Measurements from ENCODE around the gene CDK15.

Gene CDK15

GRCh38 chr2:201879996-201880395, 73.7 kb downstream of the CDK15 start:
- H3K4me3 ChIP-seq (ENCODE audit: low read length): no peak overlapping the region
- H3K9me3 ChIP-seq (ENCODE audit: insufficient read depth, low read depth, low read length): no peaks in the 10 kb centered on the region
- H3K27ac ChIP-seq (ENCODE audit: low read depth, low read length): no peak overlapping the region
- peaks cover 20% of the 10 kb centered on the region for H3K4me1 ChIP-seq (ENCODE audit: insufficient read depth, low read length)
- H3K36me3 ChIP-seq (ENCODE audit: insufficient read depth, low read length): no peaks in the 10 kb centered on the region
- no peak overlapping the region for H3K9ac ChIP-seq (ENCODE audit: low read depth, low read length)
- 96% methylated on average over 10 of the region's 10 CpGs for WGBS
- H3K27me3 ChIP-seq (ENCODE audit: insufficient read depth, low read length): no peaks in the 10 kb centered on the region

- Histone ChIP-seq H3K4me1 (ENCODE audit: insufficient read depth, low read length) (peaks cover 20% of the 10 kb centered on the region), H3K27ac (ENCODE audit: low read depth, low read length) (no peak overlapping the region), H3K4me3 (ENCODE audit: low read length) (no peak overlapping the region), H3K36me3 (ENCODE audit: insufficient read depth, low read length) (no peaks in the 10 kb centered on the region), H3K9ac (ENCODE audit: low read depth, low read length) (no peak overlapping the region), H3K9me3 (ENCODE audit: insufficient read depth, low read depth, low read length) (no peaks in the 10 kb centered on the region), H3K27me3 (ENCODE audit: insufficient read depth, low read length) (no peaks in the 10 kb centered on the region)
- WGBS: 92% methylated on average over 3 of the region's 3 CpGs
These were observed 74.2 kb downstream of the CDK15 start for GRCh38 chr2:201880579-201880978.

- Histone ChIP-seq H3K4me3 (ENCODE audit: low read length) (no peak overlapping the region), H3K9me3 (ENCODE audit: insufficient read depth, low read depth, low read length) (no peaks in the 10 kb centered on the region), H3K4me1 (ENCODE audit: insufficient read depth, low read length) (peaks cover 20% of the 10 kb centered on the region), H3K9ac (ENCODE audit: low read depth, low read length) (no peak overlapping the region), H3K36me3 (ENCODE audit: insufficient read depth, low read length) (no peaks in the 10 kb centered on the region), H3K27ac (ENCODE audit: low read depth, low read length) (no peak overlapping the region), H3K27me3 (ENCODE audit: insufficient read depth, low read length) (no peaks in the 10 kb centered on the region)
- 93% methylated on average over 7 of the region's 9 CpGs for WGBS
These were observed 74.8 kb downstream of the CDK15 start for GRCh38 chr2:201880993-201881611.

- 90% methylated on average over 4 of the region's 4 CpGs for WGBS
- Histone ChIP-seq H3K4me1 (ENCODE audit: insufficient read depth, low read length) (peaks cover 20% of the 10 kb centered on the region), H3K9me3 (ENCODE audit: insufficient read depth, low read depth, low read length) (no peaks in the 10 kb centered on the region), H3K9ac (ENCODE audit: low read depth, low read length) (no peak overlapping the region), H3K4me3 (ENCODE audit: low read length) (no peak overlapping the region), H3K27ac (ENCODE audit: low read depth, low read length) (no peak overlapping the region), H3K27me3 (ENCODE audit: insufficient read depth, low read length) (no peaks in the 10 kb centered on the region), H3K36me3 (ENCODE audit: insufficient read depth, low read length) (no peaks in the 10 kb centered on the region)
These were observed 75.4 kb downstream of the CDK15 start for GRCh38 chr2:201881741-201882140.

- Histone ChIP-seq H3K9me3 (ENCODE audit: insufficient read depth, low read depth, low read length) (no peaks in the 10 kb centered on the region), H3K4me1 (ENCODE audit: insufficient read depth, low read length) (peaks cover 22% of the 10 kb centered on the region), H3K27ac (ENCODE audit: low read depth, low read length) (no peak overlapping the region), H3K27me3 (ENCODE audit: insufficient read depth, low read length) (no peaks in the 10 kb centered on the region), H3K9ac (ENCODE audit: low read depth, low read length) (no peak overlapping the region), H3K36me3 (ENCODE audit: insufficient read depth, low read length) (no peaks in the 10 kb centered on the region), H3K4me3 (ENCODE audit: low read length) (no peak overlapping the region)
- 35% methylated on average over 14 of the region's 14 CpGs for WGBS
These were observed 76.2 kb downstream of the CDK15 start for GRCh38 chr2:201882353-201883090.

- Histone ChIP-seq H3K9ac (ENCODE audit: low read depth, low read length) (no peak overlapping the region), H3K27me3 (ENCODE audit: insufficient read depth, low read length) (no peaks in the 10 kb centered on the region), H3K27ac (ENCODE audit: low read depth, low read length) (no peak overlapping the region), H3K36me3 (ENCODE audit: insufficient read depth, low read length) (no peaks in the 10 kb centered on the region), H3K4me3 (ENCODE audit: low read length) (no peak overlapping the region), H3K4me1 (ENCODE audit: insufficient read depth, low read length) (peaks cover 34% of the 10 kb centered on the region), H3K9me3 (ENCODE audit: insufficient read depth, low read depth, low read length) (no peaks in the 10 kb centered on the region)
- WGBS: 83% methylated on average over 8 of the region's 8 CpGs
These were observed 77.5 kb downstream of the CDK15 start for GRCh38 chr2:201883606-201884369.

GRCh38 chr2:201886504-201886903, 80.2 kb downstream of the CDK15 start:
- H3K36me3 ChIP-seq (ENCODE audit: insufficient read depth, low read length): no peaks in the 10 kb centered on the region
- H3K27ac ChIP-seq (ENCODE audit: low read depth, low read length): no peak overlapping the region
- H3K27me3 ChIP-seq (ENCODE audit: insufficient read depth, low read length): no peaks in the 10 kb centered on the region
- WGBS: 97% methylated on average over 3 of the region's 3 CpGs
- no peaks in the 10 kb centered on the region for H3K9me3 ChIP-seq (ENCODE audit: insufficient read depth, low read depth, low read length)
- H3K4me3 ChIP-seq (ENCODE audit: low read length): no peak overlapping the region
- peaks cover 45% of the 10 kb centered on the region for H3K4me1 ChIP-seq (ENCODE audit: insufficient read depth, low read length)
- H3K9ac ChIP-seq (ENCODE audit: low read depth, low read length): no peak overlapping the region

GRCh38 chr2:201887773-201888425, 81.6 kb downstream of the CDK15 start:
- 58% methylated on average over 8 of the region's 9 CpGs for WGBS

GRCh38 chr2:201888426-201888800, 82.1 kb downstream of the CDK15 start:
- Histone ChIP-seq H3K9ac (ENCODE audit: low read depth, low read length) (0 out of 2 replicates have a peak overlapping the region, but pooled peaks have one; percentile 3), H3K4me3 (ENCODE audit: low read length) (peak overlapping the region; percentile 43), H3K36me3 (ENCODE audit: insufficient read depth, low read length) (no peaks in the 10 kb centered on the region), H3K27me3 (ENCODE audit: insufficient read depth, low read length) (no peaks in the 10 kb centered on the region), H3K27ac (ENCODE audit: low read depth, low read length) (no peak overlapping the region), H3K4me1 (ENCODE audit: insufficient read depth, low read length) (peaks cover 29% of the 10 kb centered on the region), H3K9me3 (ENCODE audit: insufficient read depth, low read depth, low read length) (no peaks in the 10 kb centered on the region)
- WGBS: 11% methylated on average over 4 of the region's 8 CpGs

More at GRCh38 chr2:201887773-201888425, 81.6 kb downstream of the CDK15 start:
- Histone ChIP-seq H3K27ac (ENCODE audit: low read depth, low read length) (no peak overlapping the region), H3K9ac (ENCODE audit: low read depth, low read length) (0 out of 2 replicates have a peak overlapping the region, but pooled peaks have one; percentile 3), H3K36me3 (ENCODE audit: insufficient read depth, low read length) (no peaks in the 10 kb centered on the region), H3K4me1 (ENCODE audit: insufficient read depth, low read length) (peaks cover 34% of the 10 kb centered on the region), H3K9me3 (ENCODE audit: insufficient read depth, low read depth, low read length) (no peaks in the 10 kb centered on the region), H3K27me3 (ENCODE audit: insufficient read depth, low read length) (no peaks in the 10 kb centered on the region), H3K4me3 (ENCODE audit: low read length) (peak overlapping the region; percentile 43)

- H3K9me3 ChIP-seq (ENCODE audit: insufficient read depth, low read depth, low read length): no peaks in the 10 kb centered on the region
- H3K9ac ChIP-seq (ENCODE audit: low read depth, low read length): no peak overlapping the region
- no peak overlapping the region for H3K27ac ChIP-seq (ENCODE audit: low read depth, low read length)
- no peaks in the 10 kb centered on the region for H3K36me3 ChIP-seq (ENCODE audit: insufficient read depth, low read length)
- no peak overlapping the region for H3K4me3 ChIP-seq (ENCODE audit: low read length)
- no peaks in the 10 kb centered on the region for H3K27me3 ChIP-seq (ENCODE audit: insufficient read depth, low read length)
- H3K4me1 ChIP-seq (ENCODE audit: insufficient read depth, low read length): peaks cover 28% of the 10 kb centered on the region
These were observed 84.1 kb downstream of the CDK15 start for GRCh38 chr2:201890453-201890852.

- Histone ChIP-seq H3K4me3 (ENCODE audit: low read length) (no peak overlapping the region), H3K27ac (ENCODE audit: low read depth, low read length) (no peak overlapping the region), H3K9ac (ENCODE audit: low read depth, low read length) (no peak overlapping the region), H3K27me3 (ENCODE audit: insufficient read depth, low read length) (no peaks in the 10 kb centered on the region), H3K36me3 (ENCODE audit: insufficient read depth, low read length) (no peaks in the 10 kb centered on the region), H3K4me1 (ENCODE audit: insufficient read depth, low read length) (peaks cover 28% of the 10 kb centered on the region), H3K9me3 (ENCODE audit: insufficient read depth, low read depth, low read length) (no peaks in the 10 kb centered on the region)
- 94% methylated on average over 6 of the region's 6 CpGs for WGBS
These were observed 85.3 kb downstream of the CDK15 start for GRCh38 chr2:201891676-201892075.
